Smooth muscle cell (in vitro differentiated cells): Measurements from ENCODE around the gene GCC2. TPM values are rescaled to one million over a fixed set of nuclear protein-coding genes. Genes with fewer than 3 reads are reported as not detected.

Experiments
- DNase-seq: peaks from one replicate; lab custom pipeline; 2025; ENCODE audit not compliant: unreplicated experiment; lab: John Stamatoyannopoulos, UW
- H2AFZ ChIP-seq: fragments of 200-600 bp; sonication (generic); 2 replicates; pipeline ENCODE4 v1.6.0; 2016; ENCODE audit warnings: antibody characterized with exemption, low read depth, mild to moderate bottlenecking
- H3F3A ChIP-seq: fragments of 200-600 bp; sonication (generic); 2 replicates; pipeline ENCODE4 v1.6.0; 2017; ENCODE audit warnings: antibody characterized with exemption, low read depth
- H3K27ac ChIP-seq: fragments of 200-600 bp; sonication (generic); 2 replicates; pipeline ENCODE4 v1.5.1; 2016; ENCODE audit warnings: low read depth, mild to moderate bottlenecking
- H3K27me3 ChIP-seq: fragments of 200-600 bp; sonication (generic); 2 replicates; pipeline ENCODE4 v1.6.1; 2016; ENCODE audit warnings: low read depth, mild to moderate bottlenecking
- H3K36me3 ChIP-seq: fragments of 200-600 bp; sonication (generic); 2 replicates; pipeline ENCODE4 v1.5.1; 2016; ENCODE audit warnings: low read depth
- H3K4me1 ChIP-seq: fragments of 200-600 bp; sonication (generic); 2 replicates; pipeline ENCODE4 v1.5.1; 2016; ENCODE audit warnings: low read depth
- H3K4me2 ChIP-seq: fragments of 200-600 bp; sonication (generic); 2 replicates; pipeline ENCODE4 v1.6.0; 2016; ENCODE audit warnings: mild to moderate bottlenecking
- H3K4me3 ChIP-seq: fragments of 200-600 bp; sonication (generic); 2 replicates; pipeline ENCODE4 v1.5.1; 2016; ENCODE audit warnings: mild to moderate bottlenecking
- H3K79me2 ChIP-seq: fragments of 200-600 bp; sonication (generic); 2 replicates; pipeline ENCODE4 v1.6.0; 2016; ENCODE audit warnings: low read depth, mild to moderate bottlenecking
- H3K9ac ChIP-seq: fragments of 200-600 bp; sonication (generic); 2 replicates; pipeline ENCODE4 v1.6.0; 2016; ENCODE audit warnings: low read depth
- H3K9me3 ChIP-seq: fragments of 200-600 bp; sonication (generic); replicated peaks from 2 replicates; pipeline ENCODE4 v1.5.1; 2016; ENCODE audit warnings: low read depth
- H4K20me1 ChIP-seq: fragments of 200-600 bp; sonication (generic); 2 replicates; pipeline ENCODE4 v1.6.0; 2016; ENCODE audit warnings: low read depth
- CTCF ChIP-seq: fragments of 200-600 bp; sonication (generic); IDR thresholded peaks from 2 replicates; pipeline ENCODE4 v1.5.1; 2017; ENCODE audit warnings: borderline replicate concordance, mild to moderate bottlenecking, antibody characterized with exemption; ENCODE audit not compliant: insufficient read depth, poor library complexity, severe bottlenecking
- WGBS: methylation state at CpG from one replicate; pipeline ENCODE4 v1.1.7; 2016; ENCODE audit warnings: low lambda C conversion rate; 5-methylcytosine and 5-hydroxymethylcytosine counted together
- polyA plus RNA-seq: library from polyadenylated mRNA; unstranded; fragments of >200 nt; fragmentation: Nextera tagmentation; extraction: Ambion mirVana; gene quantifications from 2 replicates; pipeline ENCODE4 v1.2.1, GENCODE V29; 2016
- total RNA-seq: library from RNA; depleted of rRNA; stranded (reverse); fragments of >200 nt; gene quantifications from 2 replicates; pipeline ENCODE4 v1.2.3, GENCODE V29; 2014

The GCC2 gene
- total and polyA plus RNA-seq, 2 experiments from 2014 or later = 18.3 to 36.4 TPM

- WGBS = 98% methylated on average over 3 of the region's 3 CpGs
- Histone ChIP-seq H3K4me2 (no peak overlapping the region), H3F3A (no peaks in the 10 kb centered on the region), H2AFZ (no peak overlapping the region), H3K79me2 (peaks cover 55% of the 10 kb centered on the region), H3K4me1 (no peaks in the 10 kb centered on the region), H3K9me3 (peaks cover 14% of the 10 kb centered on the region), H4K20me1 (no peaks in the 10 kb centered on the region), H3K27ac (no peak overlapping the region), H3K27me3 (no peaks in the 10 kb centered on the region), H3K9ac (no peak overlapping the region), H3K4me3 (no peak overlapping the region), H3K36me3 (peaks cover 39% of the 10 kb centered on the region)
- no peak for TF ChIP-seq CTCF
- no peak for DNase-seq
These were observed 9.1 kb downstream of the GCC2 start for GRCh38 chr2:108458082-108458481.

GRCh38 chr2:108459441-108459840 lies 10.4 kb downstream of the GCC2 start:
- Histone ChIP-seq H3K4me3 (no peak overlapping the region), H2AFZ (no peak overlapping the region), H3F3A (no peaks in the 10 kb centered on the region), H3K79me2 (peaks cover 55% of the 10 kb centered on the region), H3K27me3 (no peaks in the 10 kb centered on the region), H3K4me1 (no peaks in the 10 kb centered on the region), H3K27ac (no peak overlapping the region), H3K4me2 (no peak overlapping the region), H3K36me3 (peaks cover 33% of the 10 kb centered on the region), H3K9ac (no peak overlapping the region), H4K20me1 (no peaks in the 10 kb centered on the region), H3K9me3 (peaks cover 14% of the 10 kb centered on the region)
- 97% methylated on average over 1 of the region's 1 CpG for WGBS
- TF ChIP-seq CTCF = no peak
- DNase-seq = no peak

- Histone ChIP-seq H3K4me3 (no peak overlapping the region), H4K20me1 (no peaks in the 10 kb centered on the region), H3K36me3 (peaks cover 23% of the 10 kb centered on the region), H2AFZ (no peak overlapping the region), H3K4me2 (no peak overlapping the region), H3K79me2 (peaks cover 46% of the 10 kb centered on the region), H3K9me3 (peaks cover 14% of the 10 kb centered on the region), H3F3A (no peaks in the 10 kb centered on the region), H3K27ac (no peak overlapping the region), H3K9ac (no peak overlapping the region), H3K27me3 (no peaks in the 10 kb centered on the region), H3K4me1 (no peaks in the 10 kb centered on the region)
- no peak for DNase-seq
- no peak for TF ChIP-seq CTCF
- 85% methylated on average over 4 of the region's 4 CpGs for WGBS
These were observed 11.5 kb downstream of the GCC2 start for GRCh38 chr2:108460345-108461037.

DNA sequence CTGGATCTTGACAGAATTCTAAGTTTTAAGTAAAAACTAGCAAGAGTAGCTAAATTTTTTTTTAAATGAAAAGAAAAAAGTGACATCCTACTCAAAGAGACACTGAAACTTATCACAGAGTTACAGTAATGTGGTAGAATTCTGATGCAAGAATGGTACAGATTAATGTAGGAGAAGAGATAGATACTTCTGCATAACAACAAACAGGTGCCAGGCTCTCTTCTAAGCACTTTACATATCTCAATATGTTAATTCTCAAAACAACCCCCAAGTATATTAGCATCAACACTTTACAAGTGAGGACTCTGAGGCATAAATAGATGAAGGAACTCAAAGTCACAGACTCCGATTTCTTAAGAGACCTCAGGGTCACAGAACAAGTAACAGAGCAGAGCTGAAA lies 28.1 kb downstream of the GCC2 start:
- no peak overlapping the region for H3K9ac ChIP-seq
- no peak overlapping the region for H3K4me3 ChIP-seq
- no peaks in the 10 kb centered on the region for H4K20me1 ChIP-seq
- no peak for TF ChIP-seq CTCF
- no peaks in the 10 kb centered on the region for H3K4me1 ChIP-seq
- DNase-seq = no peak
- H3K27me3 ChIP-seq = no peaks in the 10 kb centered on the region
- no peaks in the 10 kb centered on the region for H3F3A ChIP-seq
- no peak overlapping the region for H3K27ac ChIP-seq
- H3K79me2 ChIP-seq = no peaks in the 10 kb centered on the region
- WGBS = 97% methylated on average over 1 of the region's 1 CpG
- peaks cover 10% of the 10 kb centered on the region for H3K36me3 ChIP-seq
- H2AFZ ChIP-seq = no peak overlapping the region
- H3K4me2 ChIP-seq = no peak overlapping the region
- no peaks in the 10 kb centered on the region for H3K9me3 ChIP-seq
